GM21737 (cell line): ENCODE data around the gene RASSF7.

ENCODE experiments used
- ATAC-seq: cut with Tn5 transposase; IDR thresholded peaks from one replicate; pipeline ENCODE4 v1.9.1; 2021; ENCODE audit warnings: mild to moderate bottlenecking, moderate library complexity; ENCODE audit not compliant: unreplicated experiment

RASSF7 gene

DNA sequence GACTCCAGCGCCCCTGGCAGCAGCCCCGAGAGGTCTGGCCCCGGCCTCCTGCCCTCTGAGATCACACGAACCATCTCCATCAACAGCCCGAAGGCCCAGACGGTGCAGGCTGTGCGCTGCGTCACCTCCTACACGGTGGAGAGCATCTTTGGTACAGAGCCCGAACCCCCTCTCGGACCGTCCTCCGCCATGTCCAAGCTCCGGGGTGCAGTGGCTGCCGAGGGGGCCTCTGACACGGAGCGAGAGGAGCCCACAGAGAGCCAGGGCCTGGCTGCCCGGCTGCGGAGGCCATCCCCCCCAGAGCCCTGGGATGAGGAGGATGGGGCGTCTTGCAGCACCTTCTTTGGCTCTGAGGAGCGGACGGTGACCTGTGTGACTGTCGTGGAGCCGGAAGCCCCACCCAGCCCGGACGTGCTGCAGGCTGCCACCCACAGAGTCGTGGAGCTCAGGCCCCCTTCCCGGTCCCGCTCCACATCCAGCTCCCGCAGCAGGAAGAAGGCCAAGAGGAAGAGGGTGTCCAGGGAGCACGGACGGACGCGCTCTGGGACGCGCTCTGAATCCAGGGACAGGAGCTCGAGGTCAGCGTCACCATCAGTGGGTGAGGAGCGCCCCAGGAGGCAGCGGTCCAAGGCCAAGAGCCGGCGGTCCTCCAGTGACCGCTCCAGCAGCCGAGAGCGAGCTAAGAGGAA is 47.3 kb downstream of the RASSF7 start:
- no peak for ATAC-seq

GRCh38 chr11:608791-609251 is 48.1 kb downstream of the RASSF7 start:
- no peak for ATAC-seq

- ATAC-seq: no peak
These were observed 48.6 kb downstream of the RASSF7 start for GRCh38 chr11:609341-609811.

DNA sequence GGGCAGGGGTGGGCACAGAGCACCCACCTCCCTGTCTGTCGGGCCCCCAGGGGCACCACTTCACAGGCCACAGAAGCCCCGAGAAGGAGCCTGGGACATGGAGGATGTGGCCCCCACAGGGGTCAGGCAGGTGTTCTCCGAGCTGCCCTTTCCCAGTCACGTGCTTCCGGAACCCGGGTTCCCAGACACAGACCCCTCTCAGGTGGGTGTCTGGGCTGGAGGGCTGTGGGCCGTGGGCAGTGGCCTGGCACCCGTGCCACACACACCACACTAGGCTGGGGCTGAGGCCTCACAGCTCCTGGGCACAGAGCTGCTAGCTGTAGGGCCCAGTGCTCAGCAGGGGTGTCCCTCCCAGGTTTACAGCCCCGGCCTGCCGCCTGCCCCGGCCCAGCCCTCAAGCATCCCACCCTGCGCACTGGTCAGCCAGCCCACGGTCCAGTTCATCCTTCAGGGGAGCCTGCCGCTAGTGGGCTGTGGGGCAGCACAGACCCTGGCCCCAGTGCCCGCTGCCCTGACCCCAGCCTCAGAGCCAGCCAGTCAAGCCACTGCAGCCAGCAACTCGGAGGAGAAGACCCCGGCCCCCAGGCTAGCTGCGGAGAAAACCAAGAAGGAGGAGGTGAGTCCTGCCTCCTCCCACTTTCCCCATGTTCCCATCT is 49.5 kb downstream of the RASSF7 start:
- ATAC-seq: no peak

DNA sequence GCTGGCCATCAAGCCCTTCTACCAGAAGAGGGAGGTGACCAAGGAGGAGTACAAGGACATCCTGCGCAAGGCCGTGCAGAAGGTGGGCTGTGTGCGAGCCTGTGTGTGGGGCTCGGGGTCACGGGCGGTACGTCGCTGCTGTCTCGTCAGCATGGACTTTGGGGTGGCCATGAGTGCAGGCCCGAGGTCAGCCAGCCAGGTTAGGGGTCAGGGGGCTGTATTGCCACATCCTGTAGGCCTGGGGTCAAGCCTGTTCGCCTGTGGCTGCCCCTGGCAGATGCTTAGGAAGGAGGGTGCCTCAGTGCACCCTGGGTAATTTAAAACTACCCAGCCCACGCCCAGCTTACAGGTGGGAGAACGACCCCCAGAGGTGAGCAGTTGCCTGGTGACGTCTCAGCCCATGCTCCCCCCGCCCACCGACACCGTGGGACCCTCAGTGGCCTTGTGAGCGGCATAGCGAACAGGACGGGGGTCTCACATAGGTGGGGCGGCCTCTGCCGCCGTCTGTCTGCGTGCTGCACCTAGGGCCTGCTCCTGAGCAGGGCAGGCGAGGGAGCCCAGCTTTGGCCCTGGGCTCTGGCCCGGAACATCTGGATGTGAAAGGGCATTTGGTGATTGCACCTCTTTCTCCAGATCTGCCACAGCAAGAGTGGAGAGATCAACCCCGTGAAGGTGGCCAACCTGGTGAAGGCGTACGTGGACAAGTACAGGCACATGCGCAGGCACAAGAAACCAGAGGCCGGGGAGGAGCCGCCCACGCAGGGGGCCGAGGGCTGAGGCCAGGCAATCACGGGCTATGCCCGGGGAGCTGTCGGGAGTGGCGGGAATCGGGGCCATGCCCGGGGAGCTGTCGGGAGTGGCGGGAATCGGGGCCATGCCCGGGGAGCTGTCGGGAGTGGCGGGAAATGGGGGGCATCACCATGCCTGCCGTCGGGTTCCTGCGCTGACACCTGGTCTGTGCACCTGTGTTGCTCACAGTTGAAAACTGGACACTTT is 50.5 kb downstream of the RASSF7 start:
- no peak for ATAC-seq

- no peak for ATAC-seq
These were observed 51.6 kb downstream of the RASSF7 start for GRCh38 chr11:612201-612960.

DNA sequence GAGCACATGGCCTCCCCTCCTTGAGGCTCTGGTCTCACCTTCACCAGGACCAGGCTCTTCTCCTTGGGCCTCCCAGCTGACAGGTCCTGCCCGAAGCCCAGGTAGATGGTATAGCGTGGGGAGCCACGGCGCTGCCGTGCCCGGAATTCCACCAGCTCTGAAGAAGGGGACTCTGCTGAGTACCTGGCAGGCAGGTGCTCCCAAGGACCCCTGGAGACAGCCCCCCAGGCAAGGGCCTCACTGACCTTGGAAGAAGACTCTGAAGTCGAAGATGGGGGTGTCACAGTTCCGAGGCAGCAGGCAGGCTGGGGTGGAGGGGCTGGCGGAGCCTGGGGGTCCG is 52.2 kb downstream of the RASSF7 start:
- no peak for ATAC-seq

DNA sequence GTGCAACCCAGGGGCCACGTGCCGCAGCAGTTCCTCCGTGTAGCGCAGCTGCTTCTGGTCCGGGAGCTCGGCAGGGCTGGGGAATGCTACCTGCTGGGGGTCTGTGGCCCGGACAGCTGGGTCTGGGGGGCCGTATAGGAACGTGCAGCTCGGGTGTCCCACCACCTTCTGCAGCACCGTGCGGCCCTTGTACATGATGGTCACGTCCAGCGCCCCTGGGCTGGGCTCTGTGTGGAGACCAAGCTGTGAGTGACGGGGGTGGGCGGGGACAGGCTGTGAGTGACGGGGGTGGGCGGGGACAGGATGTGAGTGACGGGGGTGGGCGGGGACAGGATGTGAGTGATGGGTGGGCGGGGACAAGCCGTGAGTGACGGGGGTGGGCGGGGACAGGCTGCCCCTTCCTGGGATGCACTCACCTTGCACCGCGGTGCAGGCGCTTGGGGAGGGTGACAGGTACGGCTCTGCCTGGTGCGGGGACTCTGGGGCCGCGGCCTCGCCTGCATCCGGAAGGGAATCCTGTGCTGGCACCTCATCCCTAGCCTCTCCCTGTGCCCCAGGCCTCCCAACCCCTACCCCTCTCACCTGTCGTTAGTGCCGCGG is 52.7 kb downstream of the RASSF7 start:
- ATAC-seq: no peak
